ENCODE data around the gene DUSP6. TPM values are rescaled to one million over a fixed set of nuclear protein-coding genes. Genes with fewer than 3 reads are reported as not detected.

DUSP6 gene
- total and polyA plus RNA-seq, 4 experiments from 2014 or later: 0.90 to 2.2 (median 1.7) TPM

DNA sequence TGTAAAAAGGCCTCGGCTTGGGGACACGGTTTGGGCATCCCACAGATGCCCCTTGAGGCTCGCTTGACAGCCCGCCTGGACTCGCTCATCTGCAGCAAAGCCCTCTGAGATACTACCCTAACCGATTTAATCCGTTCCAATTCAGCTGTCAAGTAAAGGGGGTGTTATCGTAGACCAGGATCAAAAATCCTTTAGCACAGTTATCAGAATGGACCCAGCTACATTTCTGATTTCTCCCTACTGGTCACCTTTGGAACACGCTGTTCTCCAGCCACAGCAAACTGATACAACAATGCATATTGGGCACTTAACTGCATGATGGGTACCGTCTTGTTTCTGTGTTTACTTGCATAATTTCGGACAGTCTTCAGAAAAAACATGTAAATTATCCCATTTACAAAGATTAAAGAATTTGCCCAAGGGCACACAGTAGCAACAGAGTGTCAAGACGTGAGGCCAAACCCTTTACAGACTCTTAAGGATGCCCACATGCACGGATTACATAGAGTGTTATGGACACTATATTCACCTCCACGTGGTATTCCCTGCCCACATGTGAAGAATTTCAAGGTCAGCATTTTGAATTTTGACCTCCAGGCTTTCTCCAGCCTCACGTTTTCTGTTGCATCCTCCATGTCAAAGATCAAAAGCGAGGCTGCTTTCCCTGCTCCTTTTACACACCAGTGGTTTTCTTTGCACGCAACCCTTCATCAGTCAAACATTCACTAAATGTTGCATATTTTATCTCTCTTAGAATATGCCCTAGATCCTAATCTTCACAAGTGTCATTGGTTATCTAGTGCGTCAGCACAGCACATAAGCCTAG is 3.2 kb upstream of the DUSP6 start:
- CTCF ChIA-PET (ENCODE audit: partially characterized antibody): no interaction called here
- intact Hi-C loops (cut with micrococcal nuclease): no loop called here
- H3K27me3 Mint-ChIP-seq: no peaks in the 10 kb centered on the region
- Histone ChIP-seq H3K4me1 (ENCODE audit: insufficient read depth, low read length) (peaks cover 26% of the 10 kb centered on the region), H3K27ac (ENCODE audit: low read depth, low read length) (no peak overlapping the region), H3K4me3 (ENCODE audit: low read length in 2 of 2) (no peak overlapping the region), H3K9me3 (ENCODE audit: control insufficient read depth in 1 of 2, low read length in 2 of 2) (no peaks in the 10 kb centered on the region), H3K27me3 (ENCODE audit: insufficient read depth, low read length) (no peaks in the 10 kb centered on the region), H3K36me3 (ENCODE audit: insufficient read depth, low read length) (no peaks in the 10 kb centered on the region)
- DNase-seq: no peak
- peaks cover 0 to 1% (median 0%) of the 10 kb centered on the region in 8 donors for H3K9me3 Mint-ChIP-seq
- peaks cover 19 to 35% (median 27%) of the 10 kb centered on the region in 4 donors for H3K4me1 Mint-ChIP-seq
- peak overlapping the region; percentile 45 to 91 (median 87) for H3K4me3 Mint-ChIP-seq
- H3K36me3 Mint-ChIP-seq: peaks cover 0 to 8% of the 10 kb centered on the region in 2 donors
- peak overlapping the region in 2 of 7 donors; percentile 91 to 94 for H3K27ac Mint-ChIP-seq
- POLR2A ChIA-PET (ENCODE audit: partially characterized antibody): no interaction called here

GRCh38 chr12:89354612-89355067 is 2.3 kb upstream of the DUSP6 start:
- ChIA-PET CTCF (ENCODE audit: partially characterized antibody) (no interaction called here), POLR2A (ENCODE audit: partially characterized antibody) (interaction anchor here (1.2 to 2.2 kb wide), 4 partner anchors 74 to 314 kb away, joined by 5 to 9 read pairs (median 6); partner anchors contain the start of gene GALNT4)
- no peaks in the 10 kb centered on the region for H3K27me3 Mint-ChIP-seq
- peak overlapping the region; percentile 68 for H3K27ac ChIP-seq (ENCODE audit: low read depth, low read length)
- peaks cover 26 to 43% (median 34%) of the 10 kb centered on the region in 4 donors for H3K4me1 Mint-ChIP-seq
- H3K4me1 ChIP-seq (ENCODE audit: insufficient read depth, low read length): peaks cover 35% of the 10 kb centered on the region
- H3K9me3 Mint-ChIP-seq: peaks cover 0 to 1% (median 0%) of the 10 kb centered on the region in 8 donors
- H3K27me3 ChIP-seq (ENCODE audit: insufficient read depth, low read length): no peaks in the 10 kb centered on the region
- peaks cover 0 to 8% of the 10 kb centered on the region in 2 donors for H3K36me3 Mint-ChIP-seq
- intact Hi-C loops (cut with micrococcal nuclease): loop anchor here (5.0 kb wide), 4 partner anchors 43 to 1212 kb away; partner anchors contain the start of genes CEP290 and TMTC3
- H3K9me3 ChIP-seq (ENCODE audit: control insufficient read depth in 1 of 2, low read length in 2 of 2): no peaks in the 10 kb centered on the region
- peak overlapping the region; percentile 82 to 94 (median 87) for H3K27ac Mint-ChIP-seq
- DNase-seq: peak in 1 of 5 donors; percentile 28
- H3K36me3 ChIP-seq (ENCODE audit: insufficient read depth, low read length): no peaks in the 10 kb centered on the region
- H3K4me3 Mint-ChIP-seq: peak overlapping the region; percentile 81 to 92 (median 88)
- H3K4me3 ChIP-seq (ENCODE audit: low read length in 2 of 2): peak overlapping the region; percentile 4 to 83

DNA sequence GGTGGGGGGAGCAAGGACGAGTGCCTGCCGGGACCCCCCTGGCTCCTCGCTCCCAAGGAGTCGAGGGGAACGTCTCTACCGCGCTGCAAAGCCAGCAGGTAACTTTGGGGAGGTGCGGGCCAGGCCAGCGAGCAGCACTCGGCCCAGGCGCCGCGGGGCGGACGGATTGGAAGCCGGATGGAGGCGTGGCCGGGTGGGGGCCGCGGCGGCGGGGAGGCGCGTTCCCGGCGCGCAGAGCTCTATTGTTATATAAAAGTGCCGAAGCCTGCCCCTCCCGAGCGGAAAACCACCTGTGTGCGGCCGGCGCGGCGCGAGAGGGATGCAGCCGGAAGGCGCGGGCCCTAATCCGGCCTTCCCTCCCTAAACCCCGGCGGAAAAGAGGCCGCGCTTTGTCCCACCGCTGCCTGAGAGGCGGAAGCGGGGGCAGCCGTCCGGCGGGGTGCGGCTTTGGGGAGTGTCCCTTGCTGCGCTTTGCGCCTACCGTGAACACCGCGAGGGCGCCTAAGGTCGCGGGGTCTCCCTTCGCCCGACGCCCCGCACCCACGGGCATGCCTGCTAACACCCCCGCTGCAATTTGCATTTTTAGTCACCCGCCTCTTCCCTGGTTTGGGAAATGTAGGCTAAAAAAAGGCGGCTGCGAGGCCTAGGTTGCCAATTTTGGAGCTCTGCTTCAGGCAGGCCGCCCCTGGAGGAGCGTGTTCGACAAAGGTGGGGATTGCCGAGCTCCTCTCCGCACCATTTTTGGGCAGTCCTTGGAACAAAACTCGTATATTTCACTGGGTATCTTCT is 1.7 kb upstream of the DUSP6 start:
- peak overlapping the region; percentile 68 for H3K27ac ChIP-seq (ENCODE audit: low read depth, low read length)
- Mint-ChIP-seq H3K27ac (peak overlapping the region; percentile 82 to 94 (median 87)), H3K4me1 (peaks cover 27 to 44% (median 38%) of the 10 kb centered on the region in 4 donors), H3K27me3 (no peaks in the 10 kb centered on the region), H3K9me3 (peaks cover 0 to 1% (median 0%) of the 10 kb centered on the region in 8 donors), H3K4me3 (peak overlapping the region; percentile 81 to 92 (median 88)), H3K36me3 (peaks cover 0 to 8% of the 10 kb centered on the region in 2 donors)
- H3K4me3 ChIP-seq (ENCODE audit: low read length in 2 of 2): peak overlapping the region; percentile 4 to 83
- H3K4me1 ChIP-seq (ENCODE audit: insufficient read depth, low read length): peaks cover 39% of the 10 kb centered on the region
- H3K27me3 ChIP-seq (ENCODE audit: insufficient read depth, low read length): no peaks in the 10 kb centered on the region
- DNase-seq: peak; percentile 63 to 76 (median 71)
- intact Hi-C loops (cut with micrococcal nuclease): loop anchor here (2.0 to 5.0 kb wide), 8 partner anchors 43 to 1212 kb away; partner anchors contain the start of genes CEP290 and TMTC3
- no peaks in the 10 kb centered on the region for H3K36me3 ChIP-seq (ENCODE audit: insufficient read depth, low read length)
- H3K9me3 ChIP-seq (ENCODE audit: control insufficient read depth in 1 of 2, low read length in 2 of 2): no peaks in the 10 kb centered on the region
- POLR2A ChIA-PET (ENCODE audit: partially characterized antibody): interaction anchor here (1.0 to 2.2 kb wide), 6 partner anchors 11 to 314 kb away, joined by 3 to 9 read pairs (median 6); partner anchors contain the start of gene GALNT4
- CTCF ChIA-PET (ENCODE audit: partially characterized antibody): interaction anchor here (1.5 to 2.4 kb wide), 2 partner anchors 73 to 337 kb away, joined by 4 to 8 read pairs; no protein-coding TSS in a partner anchor

GRCh38 chr12:89353188-89353822 is 1.0 kb upstream of the DUSP6 start:
- peak overlapping the region in 1 of 2 donors; percentile 83 for H3K4me3 ChIP-seq (ENCODE audit: low read length in 2 of 2)
- H3K36me3 Mint-ChIP-seq: peaks cover 0 to 8% of the 10 kb centered on the region in 2 donors
- no peaks in the 10 kb centered on the region for H3K9me3 ChIP-seq (ENCODE audit: control insufficient read depth in 1 of 2, low read length in 2 of 2)
- H3K9me3 Mint-ChIP-seq: peaks cover 0 to 1% (median 0%) of the 10 kb centered on the region in 8 donors
- H3K4me1 ChIP-seq (ENCODE audit: insufficient read depth, low read length): peaks cover 46% of the 10 kb centered on the region
- no peaks in the 10 kb centered on the region for H3K36me3 ChIP-seq (ENCODE audit: insufficient read depth, low read length)
- peak overlapping the region; percentile 86 to 95 (median 92) for H3K27ac Mint-ChIP-seq
- H3K4me1 Mint-ChIP-seq: peaks cover 27 to 50% (median 39%) of the 10 kb centered on the region in 4 donors
- H3K4me3 Mint-ChIP-seq: peak overlapping the region; percentile 87 to 98 (median 92)
- H3K27me3 Mint-ChIP-seq: no peaks in the 10 kb centered on the region
- POLR2A ChIA-PET (ENCODE audit: partially characterized antibody): interaction anchor here (0.7 to 2.7 kb wide), 13 partner anchors 12 to 1210 kb away, joined by 3 to 16 read pairs (median 6); partner anchors contain the start of genes ATP2B1, GALNT4 and POC1B
- CTCF ChIA-PET (ENCODE audit: partially characterized antibody): interaction anchor here (1.5 to 2.4 kb wide), 3 partner anchors 73 to 336 kb away, joined by 4 to 10 read pairs (median 8); no protein-coding TSS in a partner anchor
- peak overlapping the region; percentile 68 for H3K27ac ChIP-seq (ENCODE audit: low read depth, low read length)
- DNase-seq: peak; percentile 37 to 56 (median 43)
- intact Hi-C loops (cut with micrococcal nuclease): loop anchor here (2.0 to 5.0 kb wide), 8 partner anchors 44 to 1211 kb away; partner anchors contain the start of genes CEP290 and TMTC3
- H3K27me3 ChIP-seq (ENCODE audit: insufficient read depth, low read length): no peaks in the 10 kb centered on the region

DNA sequence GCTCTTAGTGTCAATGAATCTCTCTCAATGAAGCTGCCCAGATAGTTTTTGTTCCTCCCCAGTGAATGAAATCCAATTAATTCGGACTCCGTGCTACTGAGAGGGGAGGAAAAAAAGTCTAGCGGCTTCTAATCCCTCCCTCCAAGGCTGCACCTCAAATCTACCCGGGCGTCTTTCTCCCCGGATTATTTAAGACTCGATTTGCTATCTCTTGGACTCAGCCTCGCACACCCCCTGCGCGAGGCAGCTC is 134 bp downstream of the DUSP6 start:
- peaks cover 0 to 8% of the 10 kb centered on the region in 2 donors for H3K36me3 Mint-ChIP-seq
- Histone ChIP-seq H3K27me3 (ENCODE audit: insufficient read depth, low read length) (no peaks in the 10 kb centered on the region), H3K36me3 (ENCODE audit: insufficient read depth, low read length) (no peaks in the 10 kb centered on the region), H3K4me1 (ENCODE audit: insufficient read depth, low read length) (peaks cover 53% of the 10 kb centered on the region), H3K4me3 (ENCODE audit: low read length in 2 of 2) (peak overlapping the region; percentile 70 to 83), H3K9me3 (ENCODE audit: control insufficient read depth in 1 of 2, low read length in 2 of 2) (no peaks in the 10 kb centered on the region), H3K27ac (ENCODE audit: low read depth, low read length) (peak overlapping the region; percentile 68)
- DNase-seq: no peak
- no peaks in the 10 kb centered on the region for H3K27me3 Mint-ChIP-seq
- ChIA-PET CTCF (ENCODE audit: partially characterized antibody) (interaction anchor here (0.8 to 2.4 kb wide), 7 partner anchors 72 to 335 kb away, joined by 3 to 10 read pairs (median 4); partner anchors contain the start of gene GALNT4), POLR2A (ENCODE audit: partially characterized antibody) (interaction anchor here (0.8 to 2.7 kb wide), 13 partner anchors 21 to 512 kb away, joined by 3 to 16 read pairs (median 7); partner anchors contain the start of genes ATP2B1, GALNT4 and POC1B)
- peaks cover 30 to 61% (median 43%) of the 10 kb centered on the region in 4 donors for H3K4me1 Mint-ChIP-seq
- intact Hi-C loops (cut with micrococcal nuclease): loop anchor here (1.0 to 5.0 kb wide), 11 partner anchors 45 to 1210 kb away; partner anchors contain the start of genes CEP290, POC1B and TMTC3
- peak overlapping the region; percentile 87 to 98 (median 92) for H3K4me3 Mint-ChIP-seq
- H3K27ac Mint-ChIP-seq: peak overlapping the region; percentile 86 to 95 (median 92)
- H3K9me3 Mint-ChIP-seq: peaks cover 0 to 1% (median 0%) of the 10 kb centered on the region in 8 donors
